Measurements from ENCODE around the gene IFT80.

- no peak for TF ChIP-seq POLR2A (IDR thresholded peaks at IDR 0.05; ENCODE audit: low read depth, low read length)
- TF ChIP-seq, protein P1, sequence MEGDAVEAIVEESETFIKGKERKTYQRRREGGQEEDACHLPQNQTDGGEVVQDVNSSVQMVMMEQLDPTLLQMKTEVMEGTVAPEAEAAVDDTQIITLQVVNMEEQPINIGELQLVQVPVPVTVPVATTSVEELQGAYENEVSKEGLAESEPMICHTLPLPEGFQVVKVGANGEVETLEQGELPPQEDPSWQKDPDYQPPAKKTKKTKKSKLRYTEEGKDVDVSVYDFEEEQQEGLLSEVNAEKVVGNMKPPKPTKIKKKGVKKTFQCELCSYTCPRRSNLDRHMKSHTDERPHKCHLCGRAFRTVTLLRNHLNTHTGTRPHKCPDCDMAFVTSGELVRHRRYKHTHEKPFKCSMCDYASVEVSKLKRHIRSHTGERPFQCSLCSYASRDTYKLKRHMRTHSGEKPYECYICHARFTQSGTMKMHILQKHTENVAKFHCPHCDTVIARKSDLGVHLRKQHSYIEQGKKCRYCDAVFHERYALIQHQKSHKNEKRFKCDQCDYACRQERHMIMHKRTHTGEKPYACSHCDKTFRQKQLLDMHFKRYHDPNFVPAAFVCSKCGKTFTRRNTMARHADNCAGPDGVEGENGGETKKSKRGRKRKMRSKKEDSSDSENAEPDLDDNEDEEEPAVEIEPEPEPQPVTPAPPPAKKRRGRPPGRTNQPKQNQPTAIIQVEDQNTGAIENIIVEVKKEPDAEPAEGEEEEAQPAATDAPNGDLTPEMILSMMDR (IDR thresholded peaks at IDR 0.05; ENCODE audit: extremely low read depth in 1 of 2, insufficient read depth in 1 of 2, low read depth in 1 of 2, low read length in 2 of 2): no peak
- no peak for TF ChIP-seq EZH2 (IDR thresholded peaks at IDR 0.05; ENCODE audit: borderline replicate concordance, low read depth, low read length, severe bottlenecking)
- TF ChIP-seq GATA2 (IDR thresholded peaks at IDR 0.05; ENCODE audit: insufficient read depth, insufficient read length, low read depth, low read length): no peak
- TF ChIP-seq JUN (IDR thresholded peaks at IDR 0.05; ENCODE audit: borderline replicate concordance, insufficient read depth, insufficient read length, low read depth): no peak
Measured at GRCh38 chr3:160232014-160232413, 167.0 kb downstream of the IFT80 start.

All from endothelial cell of umbilical vein (primary cell).